Endothelial cell of umbilical vein (primary cell): ENCODE data around the gene CDH23. TPM values are rescaled to one million over a fixed set of nuclear protein-coding genes. Genes with fewer than 3 reads are reported as not detected.

ENCODE experiments used
- BruUV-seq: library from RNA; stranded (reverse); fragments of 400-500 nt; replicated peaks from 2 replicates; lab custom pipeline; 2021; lab: Mats Ljungman, UMichigan
- CTCF ChIA-PET: fragments of 300-600, 350-600 bp; sonication (Branson Sonifier 250); formaldehyde crosslinking; loops from one replicate; lab custom pipeline; 2021; ENCODE audit warnings: antibody characterized with exemption, inconsistent platforms; lab: Charles Lee
- POLR2A ChIA-PET: fragments of 300-600, 350-600 bp; sonication (Branson Sonifier 250); formaldehyde crosslinking; loops from one replicate; lab custom pipeline; 2021; ENCODE audit warnings: antibody characterized with exemption, inconsistent platforms; lab: Charles Lee
- DNase-seq: peaks from one replicate; pipeline ENCODE4 v3.0.0-alpha.2; 2011; ENCODE audit warnings: low read depth, low spot score
- FAIRE-seq: peaks from 2 replicates; lab custom pipeline; 2011; peaks lifted over from hg19 to GRCh38; lab: Jason Lieb, UNC
- H2AFZ ChIP-seq: 2 replicates; pipeline ENCODE4 v1.6.0; 2012; ENCODE audit warnings: low read depth, low read length, control low read depth, inconsistent platforms
- H3K27ac ChIP-seq: 2 replicates; pipeline ENCODE4 v1.5.1; 2011; ENCODE audit warnings: low read depth, mild to moderate bottlenecking, control low read depth, low read length, moderate library complexity; ENCODE audit not compliant: insufficient read depth
- H3K27me3 ChIP-seq, 2 experiments: 2 replicates each; pipeline versions ENCODE4 v1.6.0 to v1.6.1; 2011; ENCODE audit warnings: low read length in 2 of 2, mixed read lengths in 1 of 2; ENCODE audit not compliant: control insufficient read depth in 2 of 2, insufficient read depth in 2 of 2
- H3K36me3 ChIP-seq, 2 experiments: 2 replicates in 1 of 2; 3 replicates in 1 of 2; pipeline ENCODE4 v1.5.1; 2011; ENCODE audit warnings: low read length in 2 of 2, mild to moderate bottlenecking in 1 of 2, moderate library complexity in 1 of 2; ENCODE audit not compliant: control insufficient read depth in 2 of 2, insufficient read depth in 2 of 2; ENCODE audit errors: extremely low read depth in 1 of 2
- H3K4me1 ChIP-seq: 3 replicates; pipeline ENCODE4 v1.5.1; 2011; ENCODE audit warnings: mild to moderate bottlenecking, low read length; ENCODE audit not compliant: control insufficient read depth, insufficient read depth; ENCODE audit errors: extremely low read depth
- H3K4me2 ChIP-seq: 2 replicates; pipeline ENCODE4 v1.6.1; 2011; ENCODE audit warnings: low read length, control low read depth, mixed read lengths; ENCODE audit not compliant: insufficient read depth
- H3K4me3 ChIP-seq, 3 experiments: fragments of 200-600 bp in 1 of 3; sonication (generic), shearing (Covaris generic) in 1 of 3; replicated peaks in 1 of 3; 2 replicates each; pipeline ENCODE4 v1.5.1; 2011 to 2016; ENCODE audit warnings: control low read depth in 3 of 3, low read length in 3 of 3, mild to moderate bottlenecking in 2 of 3, inconsistent platforms in 1 of 3, low read depth in 1 of 3, moderate library complexity in 1 of 3; ENCODE audit not compliant: insufficient read depth in 1 of 3
- H3K79me2 ChIP-seq: 2 replicates; pipeline ENCODE4 v1.6.0; 2012; ENCODE audit warnings: low read length, inconsistent platforms; ENCODE audit not compliant: control insufficient read depth, insufficient read depth
- H3K9ac ChIP-seq: replicated peaks from 2 replicates; pipeline ENCODE3; 2011; ENCODE audit warnings: low read length, control low read depth; ENCODE audit not compliant: insufficient read depth; ENCODE audit errors: extremely low read depth
- H3K9me1 ChIP-seq: replicated peaks from 3 replicates; pipeline ENCODE4 v1.6.0; 2011; ENCODE audit warnings: mild to moderate bottlenecking, low read length; ENCODE audit not compliant: control insufficient read depth, insufficient read depth; ENCODE audit errors: extremely low read depth
- H3K9me3 ChIP-seq: replicated peaks from 2 replicates; pipeline ENCODE4 v1.5.1; 2012; ENCODE audit warnings: low read length, inconsistent platforms; ENCODE audit not compliant: control insufficient read depth, insufficient read depth
- H4K20me1 ChIP-seq: replicated peaks from 2 replicates; pipeline ENCODE3; 2011; ENCODE audit warnings: mild to moderate bottlenecking, low read length; ENCODE audit not compliant: control insufficient read depth, insufficient read depth; ENCODE audit errors: extremely low read depth
- EZH2 ChIP-seq: IDR thresholded peaks from 2 replicates; pipeline ENCODE4 v1.6.1; 2012; ENCODE audit warnings: borderline replicate concordance, low read depth, mild to moderate bottlenecking, moderate library complexity, low read length, inconsistent platforms; ENCODE audit not compliant: severe bottlenecking
- FOS ChIP-seq: IDR thresholded peaks from 2 replicates; pipeline ENCODE4 v1.6.1; 2011; ENCODE audit warnings: mild to moderate bottlenecking, low read length, moderate library complexity, borderline replicate concordance; ENCODE audit not compliant: insufficient read depth
- GATA2 ChIP-seq: IDR thresholded peaks from 2 replicates; pipeline ENCODE4 v1.7.0; 2011; ENCODE audit warnings: low read depth, mild to moderate bottlenecking, moderate library complexity, mixed read lengths, low read length; ENCODE audit not compliant: insufficient read length, insufficient read depth
- JUN ChIP-seq: IDR thresholded peaks from 2 replicates; pipeline ENCODE4 v1.6.1; 2011; ENCODE audit warnings: borderline replicate concordance, low read depth; ENCODE audit not compliant: insufficient read length, insufficient read depth
- MAX ChIP-seq: IDR thresholded peaks from 2 replicates; pipeline ENCODE4 v1.6.1; 2011; ENCODE audit not compliant: insufficient read depth, insufficient read length
- MYC ChIP-seq: IDR thresholded peaks from one replicate; pipeline ENCODE4 v1.6.1; 2011; ENCODE audit warnings: mild to moderate bottlenecking, low read depth, low read length
- dilution Hi-C: fragments of 300-500 bp; cut with MboI; formaldehyde crosslinking; loops from one replicate; pipeline ENCODE4 v1.15.0; 2019; ENCODE audit warnings: low sequenced_read_pairs; ENCODE audit not compliant: extremely low pct_ligation_motif_present
- intact Hi-C: fragments of 100-400 bp; cut with micrococcal nuclease; formaldehyde crosslinking; loops from one replicate; pipeline ENCODE4 v1.10.0; 2022
- polyA plus RNA-seq, 4 experiments: library from polyadenylated mRNA; depleted of rRNA in 3 of 4; stranded (reverse) in 3 of 4; unstranded in 1 of 4; fragments of >200 nt; gene quantifications; 2 replicates each; pipeline versions ENCODE4 v1.2.1 to v1.2.3, GENCODE V29; 2011 to 2012; ENCODE audit warnings: missing spikeins in 1 of 4
- total RNA-seq: library from RNA; stranded (reverse); gene quantifications from 2 replicates; pipeline ENCODE4 v1.2.3, GENCODE V29; 2021
- TF ChIP-seq, protein P1 (sequence below), 2 donors: IDR thresholded peaks; 1 replicate in 1 of 2; 2 replicates in 1 of 2; pipeline ENCODE4 v1.5.1; 2011; ENCODE audit warnings: low read length in 2 of 2, mild to moderate bottlenecking in 2 of 2, moderate library complexity in 2 of 2, control low read depth in 1 of 2, inconsistent platforms in 1 of 2, low read depth in 1 of 2; ENCODE audit not compliant: insufficient read depth in 1 of 2; ENCODE audit errors: extremely low read depth in 1 of 2

The CDH23 gene
- total and polyA plus RNA-seq, 2 donors (not counting 3 experiments of a cell fraction or from before 2014, with no cell fraction given), result not detected

GRCh38 chr10:71432956-71433767 is 36.4 kb downstream of the CDH23 start:
- Histone ChIP-seq H3K9ac (no peak overlapping the region), H3K27me3 (peaks cover 2 to 4% of the 10 kb centered on the region in 2 experiments), H3K9me3 (no peaks in the 10 kb centered on the region), H4K20me1 (no peaks in the 10 kb centered on the region), H3K79me2 (no peaks in the 10 kb centered on the region), H3K4me3 (no peak overlapping the region), H3K4me1 (peaks cover 2% of the 10 kb centered on the region), H3K4me2 (no peak overlapping the region), H3K36me3 (no peaks in the 10 kb centered on the region), H3K9me1 (no peaks in the 10 kb centered on the region), H2AFZ (no peak overlapping the region), H3K27ac (no peak overlapping the region)
- intact Hi-C loops (no loop called here), dilution Hi-C loops (no loop called here)
- FAIRE-seq (no peak), DNase-seq (no peak)
- CTCF ChIA-PET, result interaction anchor here (0.6 to 1.5 kb wide), 4 partner anchors 8 to 98 kb away, joined by 3 to 4 read pairs (median 3); no protein-coding TSS in a partner anchor
- POLR2A ChIA-PET, result no interaction called here
- no peak for TF ChIP-seq EZH2
- BruUV-seq, result no TSS peak

GRCh38 chr10:71433768-71434744 is 37.3 kb downstream of the CDH23 start:
- no peaks in the 10 kb centered on the region for H4K20me1 ChIP-seq
- no TSS peak for BruUV-seq
- H3K27ac ChIP-seq, result no peak overlapping the region
- H3K9me3 ChIP-seq, result no peaks in the 10 kb centered on the region
- DNase-seq (no peak), FAIRE-seq (no peak)
- H3K79me2 ChIP-seq, result no peaks in the 10 kb centered on the region
- H2AFZ ChIP-seq, result no peak overlapping the region
- dilution Hi-C loops (no loop called here), intact Hi-C loops (no loop called here)
- no peak overlapping the region for H3K9ac ChIP-seq
- H3K36me3 ChIP-seq, result no peaks in the 10 kb centered on the region
- no peak for TF ChIP-seq GATA2
- no peak for TF ChIP-seq MAX
- TF ChIP-seq MYC, result no peak
- TF ChIP-seq EZH2, result no peak
- TF ChIP-seq JUN, result no peak
- TF ChIP-seq, protein P1, sequence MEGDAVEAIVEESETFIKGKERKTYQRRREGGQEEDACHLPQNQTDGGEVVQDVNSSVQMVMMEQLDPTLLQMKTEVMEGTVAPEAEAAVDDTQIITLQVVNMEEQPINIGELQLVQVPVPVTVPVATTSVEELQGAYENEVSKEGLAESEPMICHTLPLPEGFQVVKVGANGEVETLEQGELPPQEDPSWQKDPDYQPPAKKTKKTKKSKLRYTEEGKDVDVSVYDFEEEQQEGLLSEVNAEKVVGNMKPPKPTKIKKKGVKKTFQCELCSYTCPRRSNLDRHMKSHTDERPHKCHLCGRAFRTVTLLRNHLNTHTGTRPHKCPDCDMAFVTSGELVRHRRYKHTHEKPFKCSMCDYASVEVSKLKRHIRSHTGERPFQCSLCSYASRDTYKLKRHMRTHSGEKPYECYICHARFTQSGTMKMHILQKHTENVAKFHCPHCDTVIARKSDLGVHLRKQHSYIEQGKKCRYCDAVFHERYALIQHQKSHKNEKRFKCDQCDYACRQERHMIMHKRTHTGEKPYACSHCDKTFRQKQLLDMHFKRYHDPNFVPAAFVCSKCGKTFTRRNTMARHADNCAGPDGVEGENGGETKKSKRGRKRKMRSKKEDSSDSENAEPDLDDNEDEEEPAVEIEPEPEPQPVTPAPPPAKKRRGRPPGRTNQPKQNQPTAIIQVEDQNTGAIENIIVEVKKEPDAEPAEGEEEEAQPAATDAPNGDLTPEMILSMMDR (IDR thresholded peaks at IDR 0.05; ENCODE audit: extremely low read depth in 1 of 2, insufficient read depth in 1 of 2, low read depth in 1 of 2, low read length in 2 of 2), result no peak
- TF ChIP-seq FOS, result no peak
- peaks cover 2% of the 10 kb centered on the region for H3K4me1 ChIP-seq
- CTCF ChIA-PET, result interaction anchor here (0.7 to 1.5 kb wide), 3 partner anchors 8 to 17 kb away, joined by 3 to 4 read pairs (median 3); no protein-coding TSS in a partner anchor
- no peak overlapping the region for H3K4me2 ChIP-seq
- H3K27me3 ChIP-seq, result peaks cover 2 to 4% of the 10 kb centered on the region in 2 experiments
- no peaks in the 10 kb centered on the region for H3K9me1 ChIP-seq
- H3K4me3 ChIP-seq, result no peak overlapping the region
- POLR2A ChIA-PET, result no interaction called here
